HuH-7 (cell line): Measurements from ENCODE around the gene SLC6A12.
"Not testable (repeated sequence)": the region's sequence is repeated elsewhere in the genome, so short reads cannot be mapped to it uniquely, and the experiment has no call there.

Experiments
- DNase-seq: peaks from one replicate; pipeline ENCODE4 v3.0.0; 2011; ENCODE audit warnings: low spot score

SLC6A12 gene

DNA sequence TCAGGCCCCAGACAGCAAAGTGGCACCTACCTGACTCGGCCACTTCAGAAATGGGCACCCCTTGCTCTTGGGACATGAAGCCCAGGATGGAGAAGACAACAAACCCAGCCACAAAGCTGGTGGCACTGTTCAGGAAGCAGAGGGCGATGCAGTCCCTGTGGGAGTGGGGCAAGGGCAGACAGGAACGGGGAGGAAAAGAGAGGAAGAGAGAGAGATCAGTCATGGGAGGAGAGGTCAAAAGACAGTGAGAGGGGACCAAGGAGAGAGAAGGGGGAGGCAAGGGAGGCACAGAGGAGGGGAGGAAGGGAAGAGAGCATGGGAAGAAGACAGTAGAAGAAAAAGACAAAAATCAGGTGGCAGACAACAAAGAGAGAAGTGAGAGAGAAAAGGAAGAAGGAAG is 16.6 kb downstream of the SLC6A12 start:
- no peak for DNase-seq

DNA sequence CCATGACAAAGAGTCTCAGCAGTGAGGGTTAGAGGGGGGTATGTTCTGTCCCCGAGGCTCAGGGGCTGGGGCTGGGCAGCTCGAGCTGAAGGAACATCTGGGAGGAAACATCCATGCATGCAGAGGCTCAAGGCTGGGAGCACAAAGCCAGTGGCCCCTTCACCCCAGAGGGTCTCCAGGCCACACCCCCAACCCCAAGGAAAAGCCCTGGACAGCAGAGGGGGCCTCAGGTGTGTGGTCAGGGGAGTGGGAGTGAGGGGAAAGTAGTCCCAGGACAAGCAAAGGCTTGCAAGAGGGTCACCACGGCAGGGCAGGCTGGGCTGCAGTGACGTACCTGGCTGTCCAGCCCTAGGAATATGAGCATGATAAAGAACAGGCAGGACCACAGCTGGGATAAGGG is 17.5 kb downstream of the SLC6A12 start:
- DNase-seq = no peak

GRCh38 chr12:195951-196350 is 18.0 kb downstream of the SLC6A12 start:
- no peak for DNase-seq

DNA sequence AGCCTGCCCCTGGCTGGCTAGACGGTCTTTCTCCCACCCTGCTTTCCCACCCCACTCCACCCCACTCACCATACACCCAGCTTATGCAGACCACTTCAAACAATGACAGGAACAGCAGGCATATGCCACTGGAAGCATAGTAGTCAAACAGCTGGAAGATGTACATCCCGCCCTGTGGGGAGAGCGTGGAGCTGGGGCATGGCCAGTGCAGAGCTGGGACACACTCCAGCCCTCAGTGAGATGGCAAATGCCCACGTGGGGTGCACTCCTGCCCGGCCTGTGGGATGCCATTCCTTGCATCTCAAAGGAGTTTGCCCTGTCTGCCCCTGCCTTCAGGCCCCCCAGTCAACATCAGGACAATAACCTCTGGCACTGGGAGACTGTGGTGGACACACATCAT is 18.8 kb downstream of the SLC6A12 start:
- DNase-seq = no peak

GRCh38 chr12:194276-194675 is 19.7 kb downstream of the SLC6A12 start:
- DNase-seq = no peak

DNA sequence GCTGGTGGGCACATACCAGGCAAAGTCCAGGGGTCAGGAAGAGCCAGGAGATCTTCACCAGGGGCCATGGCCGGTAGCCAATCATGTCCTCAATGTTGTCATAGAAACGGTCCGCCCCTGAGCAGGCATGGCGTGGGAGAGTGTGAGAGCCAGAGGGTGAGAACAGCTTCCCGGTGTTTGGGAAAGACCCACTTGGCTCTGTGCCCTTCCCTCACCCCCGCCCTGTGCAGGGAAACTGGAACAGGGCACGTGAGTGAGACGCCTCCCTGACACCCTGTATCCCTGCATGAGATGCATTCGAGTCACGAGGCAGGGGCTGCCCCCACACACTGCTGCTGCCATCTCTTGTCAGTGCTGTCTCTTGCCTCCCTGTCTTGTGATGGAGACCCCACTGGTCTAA is 20.7 kb downstream of the SLC6A12 start:
- no peak for DNase-seq

- DNase-seq = no peak
Observed at GRCh38 chr12:191541-191940, 22.4 kb downstream of the SLC6A12 start.

- DNase-seq = no peak
Observed at GRCh38 chr12:190881-191280, 23.1 kb downstream of the SLC6A12 start.

DNA sequence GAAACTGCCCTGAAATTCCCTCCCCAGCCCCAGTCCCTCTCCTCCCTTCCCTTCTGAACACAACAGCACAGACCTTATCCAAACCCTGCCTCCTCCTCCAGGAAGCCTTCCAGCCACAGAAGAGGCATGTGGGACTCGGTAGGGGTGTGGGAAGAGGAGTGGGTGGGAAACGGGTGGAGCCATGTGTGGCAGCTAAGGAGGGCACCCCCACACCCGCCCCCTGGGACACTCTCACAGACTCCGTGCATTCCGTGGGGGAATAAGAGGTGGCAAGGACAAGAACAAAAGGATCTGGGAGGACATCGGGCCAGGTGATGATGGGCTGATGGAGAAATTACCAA is 24.4 kb downstream of the SLC6A12 start:
- no peak for DNase-seq

- peak; percentile 91 for DNase-seq
Observed at GRCh38 chr12:188910-189621, 24.9 kb downstream of the SLC6A12 start.

DNA sequence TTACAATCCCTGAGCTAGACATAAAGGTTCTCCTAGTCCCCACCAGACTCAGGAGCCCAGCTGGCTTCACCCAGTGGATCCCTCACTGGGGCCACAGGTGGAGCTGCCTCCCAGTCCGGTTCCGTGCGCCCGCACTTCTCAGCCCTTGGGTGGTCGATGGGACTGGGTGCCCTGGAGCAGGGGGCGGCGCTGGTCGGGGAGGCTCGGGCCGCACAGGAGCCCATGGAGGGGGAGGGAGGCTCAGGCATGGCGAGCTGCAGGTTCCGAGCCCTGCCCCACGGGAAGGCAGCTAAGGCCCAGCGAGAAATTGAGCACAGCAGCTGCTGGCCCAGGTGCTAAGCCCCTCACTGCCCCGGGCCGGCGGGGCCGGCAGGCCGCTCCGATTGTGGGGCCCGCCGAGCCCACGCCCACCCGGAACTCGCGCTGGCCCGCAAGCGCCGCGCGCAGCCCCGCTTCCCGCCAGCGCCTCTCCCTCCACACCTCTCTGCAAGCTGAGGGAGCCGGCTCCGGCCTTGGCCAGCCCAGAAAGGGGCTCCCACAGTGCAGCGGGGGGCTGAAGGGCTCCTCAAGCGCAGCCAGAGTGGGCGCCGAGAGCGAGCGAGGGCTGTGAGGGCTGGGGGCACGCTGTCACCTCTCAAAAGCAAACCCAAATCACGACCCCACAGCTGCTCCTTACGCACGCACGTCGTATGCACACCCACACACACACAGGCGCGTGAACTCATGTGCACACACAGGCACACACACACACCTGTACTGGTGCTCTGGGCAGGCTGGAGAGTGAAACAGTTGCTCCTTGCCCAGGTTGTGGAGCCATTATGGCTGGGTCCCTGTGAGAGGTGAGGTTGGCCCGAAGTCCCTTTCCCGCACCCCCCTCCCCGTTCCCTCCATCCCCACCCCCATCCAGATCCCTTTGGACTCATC is 25.7 kb downstream of the SLC6A12 start:
- not testable (repeated sequence) for DNase-seq

GRCh38 chr12:186006-186625 is 27.8 kb downstream of the SLC6A12 start:
- DNase-seq = no peak

GRCh38 chr12:185576-185955 is 28.4 kb downstream of the SLC6A12 start:
- DNase-seq = no peak

GRCh38 chr12:184811-185575 is 29.0 kb downstream of the SLC6A12 start:
- DNase-seq = no peak

DNA sequence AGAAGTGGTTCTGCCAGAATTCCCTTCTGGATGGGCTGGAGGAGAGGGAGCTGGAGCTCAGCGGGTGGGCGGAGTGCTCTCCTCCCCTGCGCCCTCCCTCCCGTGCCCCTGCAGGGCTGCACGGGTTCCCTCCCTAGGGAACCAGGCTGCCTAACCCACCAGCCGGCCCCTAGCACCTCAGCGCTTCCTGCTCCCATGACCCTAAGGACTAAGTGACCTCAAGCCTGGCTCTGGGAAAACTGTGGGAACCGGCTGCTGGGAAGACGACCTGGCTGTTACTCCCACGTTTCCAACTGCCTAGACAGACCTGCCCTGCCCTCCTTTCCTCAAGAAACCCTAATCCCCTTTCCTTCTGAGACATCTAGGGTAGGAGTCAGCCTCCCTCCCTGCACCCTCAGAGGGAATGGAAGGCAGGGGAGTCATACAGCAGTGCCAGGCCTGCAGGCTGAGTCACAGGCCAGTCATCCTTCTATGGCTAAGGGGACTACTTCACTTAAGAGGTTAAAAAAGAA is 31.5 kb downstream of the SLC6A12 start:
- DNase-seq = no peak

DNA sequence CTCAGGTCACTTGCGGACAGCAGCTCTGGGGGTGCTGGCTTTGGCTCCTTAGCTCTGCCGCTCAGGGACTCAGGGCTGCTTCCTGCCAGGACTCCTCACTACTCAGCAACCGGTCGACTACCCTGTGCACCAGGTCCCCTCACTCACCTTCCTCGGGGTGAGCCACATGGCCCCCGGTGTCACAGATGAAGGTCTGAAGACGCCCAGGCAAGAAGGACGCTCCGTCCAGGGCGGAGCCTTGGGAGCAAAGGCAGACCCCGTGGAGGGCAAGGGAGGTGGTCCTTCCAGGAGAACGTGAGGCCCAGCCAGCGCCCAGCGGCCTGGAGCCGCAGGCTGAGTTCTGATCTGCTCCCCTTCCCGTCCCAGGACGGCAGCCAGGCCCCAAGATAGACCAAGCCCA is 32.0 kb downstream of the SLC6A12 start:
- no peak for DNase-seq

DNA sequence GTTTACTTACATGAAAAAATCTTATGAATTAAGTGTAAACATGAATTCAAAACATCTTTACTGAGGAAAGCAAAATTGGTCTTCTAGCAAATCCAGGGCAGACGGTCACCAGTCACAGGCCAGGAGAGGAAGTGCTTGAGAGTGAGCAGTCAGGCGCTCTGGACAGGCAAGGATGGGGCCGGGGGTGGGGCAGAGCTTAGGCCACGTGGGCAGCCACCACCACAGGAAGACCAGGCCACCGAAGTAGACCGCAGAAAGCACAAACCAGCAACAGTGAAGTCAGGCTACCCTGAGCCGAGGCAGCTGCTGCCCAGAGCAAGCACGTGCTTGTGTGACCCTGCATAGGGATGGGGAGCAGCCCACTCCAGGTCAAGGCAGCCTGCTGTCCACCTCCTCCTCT is 33.5 kb downstream of the SLC6A12 start:
- no peak for DNase-seq

- no peak for DNase-seq
Observed at GRCh38 chr12:179885-180284, 34.1 kb downstream of the SLC6A12 start.

- no peak for DNase-seq
Observed at GRCh38 chr12:179131-179884, 34.6 kb downstream of the SLC6A12 start.

- DNase-seq = no peak
Observed at GRCh38 chr12:178829-179109, 35.2 kb downstream of the SLC6A12 start.

GRCh38 chr12:177980-178828 is 35.8 kb downstream of the SLC6A12 start:
- no peak for DNase-seq
